ENCODE results near the gene CHCHD4. TPM values are rescaled to one million over a fixed set of nuclear protein-coding genes. Genes with fewer than 3 reads are reported as not detected.

The CHCHD4 gene
- total and polyA plus RNA-seq, 2 of the 8 experiments (the other 6 are each of a cell fraction or from before 2014, with no cell fraction given) = 15.0 to 22.3 TPM

DNA sequence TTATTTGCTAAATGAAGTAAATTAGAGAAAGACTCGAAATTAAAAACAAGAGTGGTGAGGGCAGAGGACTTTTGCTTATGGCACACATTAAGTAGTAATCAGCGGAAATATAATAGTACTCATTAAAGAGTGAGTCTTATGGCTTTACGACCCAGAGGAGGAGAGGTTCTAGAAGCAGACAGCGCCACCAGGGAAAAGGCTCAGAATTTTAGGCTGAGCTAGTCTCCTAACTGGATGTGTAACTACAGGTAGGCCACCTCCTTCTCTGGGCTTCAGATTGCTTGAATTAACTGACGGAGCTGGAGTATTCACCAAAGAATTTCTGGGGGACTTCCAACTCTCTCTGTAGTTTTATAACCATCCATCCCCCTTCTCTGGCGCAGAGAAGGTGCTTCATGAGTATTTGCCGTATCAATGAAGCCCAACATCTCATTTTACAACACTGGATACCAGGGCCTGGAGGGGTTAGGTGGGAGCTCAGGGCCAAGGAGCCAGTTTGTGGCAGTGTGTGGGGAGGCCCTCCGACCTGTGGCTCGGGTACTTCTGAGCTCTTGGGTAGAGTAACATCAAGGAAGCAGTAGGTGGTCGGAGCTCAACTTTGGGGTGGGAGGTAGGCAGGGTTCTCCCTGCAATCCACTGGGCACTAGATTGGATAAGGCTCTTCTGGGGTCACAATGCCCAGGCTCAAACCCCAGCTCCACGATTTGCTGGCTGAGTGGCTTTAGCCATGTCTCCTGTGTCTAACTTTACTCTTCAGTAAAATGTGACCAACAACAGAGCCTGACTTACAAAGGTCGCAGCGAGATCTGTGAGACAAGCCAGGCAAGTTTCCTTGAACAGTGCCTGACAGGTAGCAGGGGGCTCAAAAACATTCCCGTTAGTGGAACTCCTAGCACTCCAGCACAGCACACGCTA, 1.1 kb downstream of the CHCHD4 start:
- CTCF ChIA-PET (ENCODE audit: partially characterized antibody) = interaction anchor here (0.6 to 3.9 kb wide), 8 partner anchors 9 to 243 kb away, joined by 3 to 37 read pairs (median 6); no protein-coding TSS in a partner anchor
- POLR2A ChIA-PET (ENCODE audit: partially characterized antibody) = interaction anchor here (1.0 to 4.7 kb wide), 9 partner anchors 9 to 227 kb away, joined by 3 to 46 read pairs (median 14); partner anchors contain the start of genes LSM3 and XPC
- H3K23ac ChIP-seq (ENCODE audit: insufficient read length) = no peak overlapping the region
- peak overlapping the region; percentile 2; the same call in 1 of the 2 replicates for H2BK5ac ChIP-seq (ENCODE audit: low read depth, low read length)
- peaks cover 7 to 35% of the 10 kb centered on the region in 2 experiments for H3K79me2 ChIP-seq (ENCODE audit: control insufficient read depth in 1 of 2, insufficient read depth in 2 of 2, low read length in 2 of 2)
- peak overlapping the region; percentile 15 for H4K91ac ChIP-seq (replicated peaks; ENCODE audit: insufficient read length, low read length)
- H2AK5ac ChIP-seq (ENCODE audit: low read depth, low read length) = no peak overlapping the region; the same call in 1 of the 2 replicates
- no peak overlapping the region for H4K5ac ChIP-seq (ENCODE audit: insufficient read length, low read depth, low read length)
- H3K4me2 ChIP-seq (ENCODE audit: insufficient read depth in 1 of 2, low read depth in 2 of 2, low read length in 2 of 2) = peak overlapping the region; percentile 86 to 99
- H3K23me2 ChIP-seq (ENCODE audit: low read depth, low read length) = peaks cover 14% of the 10 kb centered on the region
- no peak overlapping the region; the same call in 1 of the 2 replicates for H2BK15ac ChIP-seq (ENCODE audit: low read length)
- 0 out of 2 replicates have a peak overlapping the region, but pooled peaks have one; percentile 29 for H2AFZ ChIP-seq (ENCODE audit: low read length)
- no peak overlapping the region for H2BK20ac ChIP-seq (ENCODE audit: low read length)
- H3K4ac ChIP-seq (replicated peaks; ENCODE audit: insufficient read length, low read depth, low read length) = no peak overlapping the region
- peaks cover 2 to 9% of the 10 kb centered on the region in 2 experiments for H4K20me1 ChIP-seq (replicated peaks in 1 of 2; ENCODE audit: control insufficient read depth in 1 of 2, insufficient read depth in 2 of 2, low read length in 2 of 2)
- no peak overlapping the region for H2BK12ac ChIP-seq (ENCODE audit: low read depth, low read length)
- peaks cover 19% of the 10 kb centered on the region for H3K79me1 ChIP-seq (ENCODE audit: low read depth, low read length)
- TF ChIP-seq MAFK (IDR thresholded peaks at IDR 0.05; ENCODE audit: low read depth, low read length) (no peak), FOSL1 (IDR thresholded peaks at IDR 0.05; ENCODE audit: insufficient read depth, low read depth, low read length) (no peak)
- 58% methylated on average over 15 of the region's 15 CpGs; no CpG with 5 or more reads in 1 of the 2 experiments for WGBS, 2 experiments (ENCODE audit: extremely low coverage in 1 of 2, insufficient coverage in 1 of 2, insufficient read length in 1 of 2, insufficient replicate concordance in 2 of 2, low coverage in 1 of 2, low lambda C conversion rate in 2 of 2, missing lambda C conversion rate in 1 of 2)
- H2BK120ac ChIP-seq (replicated peaks; ENCODE audit: low read depth, low read length) = no peak overlapping the region
- H4K8ac ChIP-seq (ENCODE audit: extremely low read depth, insufficient read depth, low read length) = peak overlapping the region; percentile 85; the same call in 1 of the 2 replicates
- peaks cover 0 to 5% (median 2%) of the 10 kb centered on the region in 4 experiments; a peak in 2 of 8 replicates for H3K36me3 ChIP-seq (ENCODE audit: control insufficient read depth in 2 of 4, insufficient read depth in 4 of 4, low read length in 3 of 4)
- no peaks in the 10 kb centered on the region for H3K9me3 ChIP-seq (ENCODE audit: insufficient read depth in 2 of 2, low read depth in 1 of 2, low read length in 1 of 2)
- H3K14ac ChIP-seq (ENCODE audit: insufficient read length) = no peak overlapping the region
- DNase-seq (ENCODE audit: low read depth in 1 of 2, low spot score in 2 of 2) = peak in 1 of 2 experiments; percentile 45
- H3K27ac ChIP-seq (ENCODE audit: low read depth, low read length) = peak overlapping the region; percentile 6; the same call in 1 of the 2 replicates
- H3K9ac ChIP-seq (replicated peaks in 1 of 4; ENCODE audit: extremely low read depth in 1 of 4, low read depth in 3 of 4, low read length in 3 of 4) = peak overlapping the region; percentile 61 to 84 (median 64)
- H3K27me3 ChIP-seq (replicated peaks in 1 of 4; ENCODE audit: control insufficient read depth in 3 of 4, extremely low read depth in 1 of 4, insufficient read depth in 3 of 4, low read length in 3 of 4) = no peaks in the 10 kb centered on the region
- H3K18ac ChIP-seq (ENCODE audit: extremely low read depth, low read length) = peak overlapping the region; percentile 40; the same call in 1 of the 2 replicates
- H3K4me1 ChIP-seq (replicated peaks in 1 of 4; ENCODE audit: control insufficient read depth in 3 of 4, insufficient read depth in 4 of 4, low read length in 3 of 4) = peaks cover 0 to 14% (median 10%) of the 10 kb centered on the region in 4 experiments; a peak in 6 of 7 replicates
- H3K56ac ChIP-seq (replicated peaks; ENCODE audit: insufficient read length, low read depth, low read length) = no peak overlapping the region
- H3K4me3 ChIP-seq (ENCODE audit: extremely low read depth in 1 of 4, insufficient read depth in 2 of 4, low read depth in 3 of 4, low read length in 4 of 4) = peak overlapping the region; percentile 90 to 97 (median 91)
- no peak for FAIRE-seq

All from H1 (cell line).